GM10248 (cell line): Measurements from ENCODE around the gene STMP1.
A peak's percentile ranks its signal among the peaks of the same experiment; 100 is the strongest.
"Not testable (repeated sequence)": the region's sequence is repeated elsewhere in the genome, so short reads cannot be mapped to it uniquely, and the experiment has no call there.

ENCODE experiments used
- CTCF ChIA-PET: fragments of 300-600 bp; sonication (Branson Sonifier 250); formaldehyde crosslinking; extraction: SDS; loops from one replicate; lab custom pipeline; 2021; ENCODE audit warnings: antibody characterized with exemption; lab: Yijun Ruan, JAX
- POLR2A ChIA-PET: fragments of 350-650 bp; sonication (Branson Sonifier 250); formaldehyde crosslinking; extraction: SDS; loops from one replicate; lab custom pipeline; 2020; ENCODE audit warnings: antibody characterized with exemption; lab: Yijun Ruan, JAX
- DNase-seq: peaks from one replicate; pipeline ENCODE4 v3.0.0; 2012; ENCODE audit errors: extremely low spot score
- TF ChIP-seq, protein P1 (sequence below): IDR thresholded peaks from 2 replicates; pipeline ENCODE4 v1.5.1; 2012; ENCODE audit warnings: mild to moderate bottlenecking, low read depth; ENCODE audit errors: extremely low read depth, missing control alignments, control extremely low read depth

STMP1 gene

GRCh38 chr7:135634191-135634878 lies 28.0 kb upstream of the STMP1 start:
- ChIA-PET CTCF (interaction anchor here (1.5 to 6.0 kb wide), 2 partner anchors 10 to 48 kb away, joined by 5 to 51 read pairs; no protein-coding TSS in a partner anchor), POLR2A (no interaction called here)
- no peak for DNase-seq
- TF ChIP-seq, protein P1, sequence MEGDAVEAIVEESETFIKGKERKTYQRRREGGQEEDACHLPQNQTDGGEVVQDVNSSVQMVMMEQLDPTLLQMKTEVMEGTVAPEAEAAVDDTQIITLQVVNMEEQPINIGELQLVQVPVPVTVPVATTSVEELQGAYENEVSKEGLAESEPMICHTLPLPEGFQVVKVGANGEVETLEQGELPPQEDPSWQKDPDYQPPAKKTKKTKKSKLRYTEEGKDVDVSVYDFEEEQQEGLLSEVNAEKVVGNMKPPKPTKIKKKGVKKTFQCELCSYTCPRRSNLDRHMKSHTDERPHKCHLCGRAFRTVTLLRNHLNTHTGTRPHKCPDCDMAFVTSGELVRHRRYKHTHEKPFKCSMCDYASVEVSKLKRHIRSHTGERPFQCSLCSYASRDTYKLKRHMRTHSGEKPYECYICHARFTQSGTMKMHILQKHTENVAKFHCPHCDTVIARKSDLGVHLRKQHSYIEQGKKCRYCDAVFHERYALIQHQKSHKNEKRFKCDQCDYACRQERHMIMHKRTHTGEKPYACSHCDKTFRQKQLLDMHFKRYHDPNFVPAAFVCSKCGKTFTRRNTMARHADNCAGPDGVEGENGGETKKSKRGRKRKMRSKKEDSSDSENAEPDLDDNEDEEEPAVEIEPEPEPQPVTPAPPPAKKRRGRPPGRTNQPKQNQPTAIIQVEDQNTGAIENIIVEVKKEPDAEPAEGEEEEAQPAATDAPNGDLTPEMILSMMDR: no peak

DNA sequence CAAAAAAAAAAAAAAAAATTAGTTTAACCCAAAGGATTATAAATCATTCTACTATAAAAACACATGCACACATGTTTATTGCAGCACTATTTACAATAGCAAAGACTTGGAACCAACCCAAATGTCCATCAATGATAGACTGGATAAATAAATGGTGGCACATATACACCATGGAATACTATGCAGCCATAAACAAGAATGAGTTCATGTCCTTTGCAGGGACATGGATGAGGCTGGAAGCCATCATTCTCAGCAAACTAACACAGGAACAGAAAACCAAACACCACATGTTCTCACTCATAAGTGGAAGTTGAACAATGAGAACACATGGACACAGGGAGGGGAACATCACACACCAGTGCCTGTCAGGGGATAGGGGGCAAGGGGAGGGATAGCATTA lies 22.6 kb upstream of the STMP1 start:
- CTCF ChIA-PET, POLR2A ChIA-PET, DNase-seq: not testable (repeated sequence)

DNA sequence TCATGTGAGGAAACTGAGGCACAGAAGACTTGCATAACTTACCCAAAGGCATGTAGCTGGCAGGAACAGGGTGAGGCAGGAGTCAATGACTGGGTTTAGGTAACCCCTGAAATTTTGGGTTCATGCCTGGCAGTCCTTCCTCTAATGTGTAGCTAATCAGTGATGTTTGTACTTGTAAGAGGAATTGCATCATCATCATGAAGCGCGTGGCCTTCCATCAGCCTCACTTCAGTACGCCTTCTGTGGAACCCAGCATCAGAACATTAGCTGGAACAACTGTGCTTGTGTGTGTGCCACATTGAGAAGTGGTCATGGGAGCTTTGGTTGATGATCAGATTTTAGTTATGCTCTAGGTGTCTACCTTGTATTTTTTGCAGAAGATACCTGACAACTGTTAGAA lies 18.2 kb upstream of the STMP1 start:
- POLR2A ChIA-PET: no interaction called here
- TF ChIP-seq, protein P1: no peak
- CTCF ChIA-PET: interaction anchor here (0.9 to 9.0 kb wide), 19 partner anchors 9 to 474 kb away, joined by 3 to 109 read pairs (median 4); partner anchors contain the start of gene STMP1
- DNase-seq: no peak

DNA sequence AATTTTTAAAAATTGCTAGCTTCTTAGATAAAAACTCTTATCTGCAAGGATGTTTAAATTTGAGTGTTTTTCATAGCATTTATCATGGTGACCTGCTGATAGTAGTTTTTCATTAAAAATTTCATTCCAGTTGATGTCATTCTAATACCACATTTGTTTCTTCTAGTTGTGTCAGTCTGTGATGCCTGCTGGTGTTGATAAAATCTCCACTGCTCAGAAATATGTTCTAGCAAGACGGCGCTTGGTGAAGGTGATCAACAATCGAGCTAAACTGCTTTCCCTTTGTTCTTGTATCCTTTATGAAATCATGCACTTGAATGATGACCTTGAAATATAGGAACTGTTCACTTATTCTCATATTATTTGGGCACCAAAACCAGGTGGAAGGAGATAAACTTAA lies 17.6 kb upstream of the STMP1 start:
- CTCF ChIA-PET: interaction anchor here (0.6 to 9.0 kb wide), 31 partner anchors 8 to 475 kb away, joined by 3 to 109 read pairs (median 4); partner anchors contain the start of gene STMP1
- TF ChIP-seq, protein P1: no peak
- DNase-seq: no peak
- POLR2A ChIA-PET: no interaction called here

DNA sequence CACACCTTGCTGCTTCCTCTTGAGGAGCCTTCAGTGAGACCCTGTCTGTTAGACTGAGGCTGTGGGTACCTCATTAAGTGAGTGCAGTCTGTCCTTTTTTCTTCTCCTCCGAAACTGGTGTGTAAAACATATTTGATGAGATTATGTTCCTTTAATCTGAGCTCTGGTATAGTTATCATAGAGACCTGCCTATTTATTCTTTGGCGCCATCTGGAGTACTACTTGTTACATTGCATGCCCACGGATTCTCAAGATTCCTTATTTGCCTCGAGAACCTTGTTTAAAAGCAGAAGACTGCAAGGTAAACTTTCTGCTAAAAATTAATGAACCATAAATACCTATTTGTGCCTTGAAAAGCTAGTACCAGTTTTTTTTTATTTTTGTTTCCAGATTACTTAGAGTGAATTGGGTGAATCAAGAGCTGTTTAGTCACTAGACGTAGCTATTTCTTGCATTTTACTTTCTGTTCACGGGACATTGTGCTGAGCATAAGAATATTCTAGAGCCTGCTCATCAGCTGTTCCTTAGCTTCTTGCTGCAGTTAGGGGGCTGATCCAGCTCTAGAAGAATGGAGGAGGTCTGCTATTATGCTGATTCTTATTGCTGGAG lies 16.9 kb upstream of the STMP1 start:
- no peak for DNase-seq
- ChIA-PET CTCF (interaction anchor here (0.6 to 9.0 kb wide), 32 partner anchors 8 to 395 kb away, joined by 3 to 109 read pairs (median 4); partner anchors contain the start of gene STMP1), POLR2A (no interaction called here)
- TF ChIP-seq, protein P1: peak; percentile 64

DNA sequence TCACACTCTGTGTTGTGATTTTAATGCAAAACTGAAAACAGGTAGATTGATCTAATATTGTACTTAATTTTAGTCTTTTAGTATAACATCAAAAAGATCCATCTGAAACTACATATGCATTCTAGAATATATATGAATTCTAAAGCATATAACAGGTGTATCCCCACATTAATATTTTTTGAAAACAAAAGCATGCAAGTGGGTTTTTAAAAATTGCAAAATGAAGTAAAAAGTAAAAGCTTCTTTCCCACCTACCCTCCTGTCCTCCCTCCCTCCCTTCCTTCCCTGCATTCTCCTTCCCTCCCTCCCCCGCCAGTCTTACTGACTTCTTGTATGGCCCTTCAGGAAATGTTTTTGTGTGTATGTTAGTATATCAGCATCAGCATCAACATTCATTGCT lies 14.6 kb upstream of the STMP1 start:
- ChIA-PET POLR2A (interaction anchor here (0.6 kb wide), 1 partner anchor 15 kb away, joined by 3 read pairs; the partner anchor contains the start of gene STMP1), CTCF (interaction anchor here (1.5 to 9.0 kb wide), 8 partner anchors 11 to 373 kb away, joined by 3 to 109 read pairs (median 24); partner anchors contain the start of gene STMP1)
- DNase-seq: no peak

More for the DNA sequence above, 14.6 kb upstream of the STMP1 start:
- TF ChIP-seq, protein P1: no peak
